GM10266 (cell line): ENCODE data around the gene TINAGL1.
A peak's percentile ranks its signal among the peaks of the same experiment; 100 is the strongest.

ENCODE experiments used
- DNase-seq: peaks from one replicate; pipeline ENCODE4 v3.0.0; 2012; ENCODE audit errors: extremely low spot score
- CTCF ChIP-seq: IDR thresholded peaks from 2 replicates; pipeline ENCODE4 v1.5.1; 2012; ENCODE audit warnings: mild to moderate bottlenecking, low read depth; ENCODE audit not compliant: control insufficient read depth, insufficient read depth; ENCODE audit errors: missing control alignments

The TINAGL1 gene

GRCh38 chr1:31615939-31616338, 39.6 kb downstream of the TINAGL1 start:
- no peak for DNase-seq
- TF ChIP-seq CTCF, result no peak

GRCh38 chr1:31617218-31617915, 41.1 kb downstream of the TINAGL1 start, which contains the start of gene HCRTR1:
Gene HCRTR1 (plus strand): TSS chr1:31617689. CDS start chr1:31619193, 1,504 bp downstream.
- DNase-seq, result no peak
- TF ChIP-seq CTCF, result no peak

DNA sequence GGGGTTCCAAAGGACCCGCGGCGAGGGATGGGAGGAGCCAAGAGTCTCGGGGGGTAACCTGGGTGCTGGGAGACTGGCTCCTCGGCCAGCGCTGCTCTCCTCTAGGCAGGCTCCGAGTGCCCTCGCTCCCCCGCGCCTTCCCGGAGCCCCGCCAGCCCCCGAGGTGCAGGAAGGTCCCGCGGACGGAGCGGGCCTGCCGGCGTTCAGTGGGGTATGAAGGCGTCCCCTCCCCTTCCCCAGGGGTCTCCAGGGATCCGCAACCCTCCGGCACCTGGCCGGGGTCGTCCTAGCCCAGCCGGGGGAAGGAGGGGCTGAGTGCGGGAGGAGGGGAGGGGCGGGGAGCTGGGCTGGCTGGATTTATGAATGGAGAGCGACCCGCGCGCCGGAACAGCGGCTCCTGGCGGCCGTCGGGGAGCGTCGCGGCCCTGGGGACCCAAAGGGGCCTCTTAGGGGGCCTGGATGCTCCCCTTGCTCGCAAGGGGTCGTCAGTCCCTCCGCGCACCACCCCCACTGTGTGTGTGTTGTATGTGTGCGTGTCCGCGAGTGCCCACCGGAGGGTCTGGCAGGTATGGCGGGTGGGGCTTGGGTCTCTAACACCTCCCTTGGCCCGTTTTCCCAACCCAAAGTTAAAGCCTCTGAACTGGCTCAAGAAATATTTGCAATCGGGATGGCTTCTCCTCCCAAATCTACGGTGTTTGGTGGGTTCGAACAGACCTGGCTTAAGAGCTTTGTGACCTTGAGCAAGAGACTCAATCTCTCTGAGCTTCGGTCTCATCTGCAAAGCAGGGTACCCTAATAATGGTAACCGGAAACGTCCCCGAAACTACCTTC, 41.8 kb downstream of the TINAGL1 start:
- peak; percentile 81 for DNase-seq
- peak; percentile 82 for TF ChIP-seq CTCF

DNA sequence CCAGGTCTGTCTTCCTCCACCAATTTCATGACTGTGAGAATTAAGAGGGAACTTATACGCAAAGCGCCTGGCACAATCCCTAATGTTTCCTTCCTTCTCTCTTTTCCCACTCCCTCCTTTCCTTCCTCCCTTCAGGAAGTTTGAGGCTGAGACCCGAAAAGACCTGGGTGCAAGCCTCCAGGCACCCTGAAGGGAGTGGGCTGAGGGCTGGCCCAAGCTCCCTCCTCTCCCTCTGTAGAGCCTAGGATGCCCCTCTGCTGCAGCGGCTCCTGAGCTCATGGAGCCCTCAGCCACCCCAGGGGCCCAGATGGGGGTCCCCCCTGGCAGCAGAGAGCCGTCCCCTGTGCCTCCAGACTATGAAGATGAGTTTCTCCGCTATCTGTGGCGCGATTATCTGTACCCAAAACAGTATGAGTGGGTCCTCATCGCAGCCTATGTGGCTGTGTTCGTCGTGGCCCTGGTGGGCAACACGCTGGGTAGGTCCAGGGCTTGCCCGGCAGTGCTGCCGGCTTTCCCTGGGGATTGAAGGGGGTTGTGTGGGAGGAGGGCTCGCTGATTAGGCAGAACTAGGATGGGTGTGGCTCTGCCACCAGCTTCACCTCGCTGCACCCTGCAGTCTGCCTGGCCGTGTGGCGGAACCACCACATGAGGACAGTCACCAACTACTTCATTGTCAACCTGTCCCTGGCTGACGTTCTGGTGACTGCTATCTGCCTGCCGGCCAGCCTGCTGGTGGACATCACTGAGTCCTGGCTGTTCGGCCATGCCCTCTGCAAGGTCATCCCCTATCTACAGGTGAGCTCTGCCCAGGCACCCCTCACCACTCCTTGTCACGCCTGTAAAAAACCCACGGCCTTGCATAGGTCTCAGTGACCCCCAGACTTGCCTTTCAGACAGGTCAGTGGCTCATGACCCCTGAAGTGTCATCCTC, 42.9 kb downstream of the TINAGL1 start:
- no peak for TF ChIP-seq CTCF

DNA sequence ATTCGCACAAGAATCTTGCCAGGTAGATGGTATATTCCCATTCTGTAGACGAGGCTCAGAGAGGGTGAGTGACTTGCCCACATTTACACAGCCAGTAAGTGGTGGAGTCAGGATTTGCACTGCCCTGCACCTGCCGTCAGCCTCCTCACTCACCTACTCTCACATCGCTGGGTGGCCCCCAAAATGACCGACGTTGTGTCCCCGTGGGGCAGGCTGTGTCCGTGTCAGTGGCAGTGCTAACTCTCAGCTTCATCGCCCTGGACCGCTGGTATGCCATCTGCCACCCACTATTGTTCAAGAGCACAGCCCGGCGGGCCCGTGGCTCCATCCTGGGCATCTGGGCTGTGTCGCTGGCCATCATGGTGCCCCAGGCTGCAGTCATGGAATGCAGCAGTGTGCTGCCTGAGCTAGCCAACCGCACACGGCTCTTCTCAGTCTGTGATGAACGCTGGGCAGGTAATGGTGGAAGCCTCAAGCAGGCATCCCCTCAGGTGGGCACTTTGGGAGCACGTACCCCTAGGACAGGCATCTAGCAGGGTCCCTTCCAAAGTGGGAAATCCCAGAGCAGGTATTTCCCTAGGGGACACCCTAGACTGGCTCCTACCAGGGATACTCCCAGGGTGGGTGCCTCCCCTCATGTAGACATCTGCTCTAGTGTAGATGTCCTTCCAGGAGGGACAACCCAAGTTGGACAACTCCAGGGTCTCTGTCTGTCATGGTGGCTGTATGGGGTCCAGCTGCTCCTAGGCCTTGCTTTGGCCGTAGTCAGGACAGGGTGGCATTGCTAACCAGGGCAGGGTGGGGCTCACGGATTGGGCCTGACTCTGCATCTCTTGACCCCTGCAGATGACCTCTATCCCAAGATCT, 44.5 kb downstream of the TINAGL1 start:
- TF ChIP-seq CTCF, result no peak
- no peak for DNase-seq

More for the DNA sequence above, 42.9 kb downstream of the TINAGL1 start:
- DNase-seq, result no peak

DNA sequence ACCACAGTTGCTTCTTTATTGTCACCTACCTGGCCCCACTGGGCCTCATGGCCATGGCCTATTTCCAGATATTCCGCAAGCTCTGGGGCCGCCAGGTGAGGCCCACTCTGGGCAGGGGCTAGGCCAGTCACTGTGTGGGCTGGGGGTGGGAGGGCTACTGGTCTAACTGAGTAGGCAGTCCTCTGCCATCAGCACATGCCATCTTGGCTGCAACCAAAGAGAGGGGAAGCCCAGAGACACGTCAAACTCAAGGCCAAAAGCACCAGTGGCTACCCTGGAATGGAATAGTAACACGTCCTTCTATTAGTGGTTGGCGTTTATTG, 45.1 kb downstream of the TINAGL1 start:
- TF ChIP-seq CTCF, result no peak
- DNase-seq, result no peak
